SK-N-SH (cell line): ENCODE results near the gene NKAIN4. TPM values are rescaled to one million over a fixed set of nuclear protein-coding genes. Genes with fewer than 3 reads are reported as not detected.

Experiments
- CTCF ChIA-PET: fragments of 300-600, 350-600 bp; formaldehyde crosslinking; extraction: SDS; loops from one replicate; lab custom pipeline; 2021; lab: Yijun Ruan, JAX
- POLR2A ChIA-PET: fragments of 350-600 bp; sonication (Branson Sonifier 250); formaldehyde crosslinking; extraction: SDS; loops from one replicate; lab custom pipeline; 2020; ENCODE audit warnings: antibody characterized with exemption, inconsistent platforms; lab: Yijun Ruan, JAX
- DNase-seq: peaks from one replicate; pipeline ENCODE4 v3.0.0; 2012
- H2AFZ ChIP-seq: fragments of 200-600 bp; sonication (generic); 2 replicates; pipeline ENCODE4 v1.8.1; 2016; ENCODE audit warnings: antibody characterized with exemption, mild to moderate bottlenecking, low read depth
- H3F3A ChIP-seq: fragments of 200-600 bp; sonication (generic); replicated peaks from 2 replicates; pipeline ENCODE3; 2016; ENCODE audit warnings: antibody characterized with exemption, mild to moderate bottlenecking; ENCODE audit not compliant: insufficient read depth
- H3K27ac ChIP-seq, 2 experiments: fragments of 200-500 bp in 1 of 2; fragments of 200-600 bp in 1 of 2; sonication (Bioruptor generic) in 1 of 2; sonication (generic), shearing (Covaris generic) in 1 of 2; 2 replicates each; pipeline versions ENCODE4 v1.5.1 to v1.6.1; 2014 to 2016; ENCODE audit warnings: low read depth in 2 of 2, inconsistent platforms in 1 of 2, low read length in 1 of 2, mild to moderate bottlenecking in 1 of 2, mixed read lengths in 1 of 2
- H3K27me3 ChIP-seq: fragments of 200-600 bp; sonication (generic), shearing (Covaris generic); 2 replicates; pipeline ENCODE4 v1.6.1; 2016; ENCODE audit warnings: mixed run types; ENCODE audit not compliant: insufficient read depth
- H3K36me3 ChIP-seq, 2 experiments: fragments of 200-500 bp in 1 of 2; fragments of 200-600 bp in 1 of 2; sonication (Bioruptor generic) in 1 of 2; sonication (generic) in 1 of 2; replicated peaks in 1 of 2; 2 replicates each; pipeline versions ENCODE3 to v1.5.1; 2014 to 2016; ENCODE audit warnings: low read length in 1 of 2, mild to moderate bottlenecking in 1 of 2; ENCODE audit not compliant: insufficient read depth in 2 of 2, control insufficient read depth in 1 of 2
- H3K4me1 ChIP-seq, 2 experiments: fragments of 200-500 bp in 1 of 2; fragments of 200-600 bp in 1 of 2; sonication (Bioruptor generic) in 1 of 2; sonication (generic), shearing (Covaris generic) in 1 of 2; 2 replicates each; pipeline versions ENCODE4 v1.5.1 to v1.6.1; 2014 to 2016; ENCODE audit warnings: low read depth in 1 of 2, low read length in 1 of 2, mixed run types in 1 of 2; ENCODE audit not compliant: insufficient read depth in 2 of 2, control insufficient read depth in 1 of 2
- H3K4me2 ChIP-seq: fragments of 200-600 bp; sonication (generic), shearing (Covaris generic); 2 replicates; pipeline ENCODE4 v1.6.1; 2017; ENCODE audit warnings: mixed run types
- H3K4me3 ChIP-seq, 2 experiments: fragments of 200-500 bp in 1 of 2; fragments of 200-600 bp in 1 of 2; sonication (Bioruptor generic) in 1 of 2; sonication (generic), shearing (Covaris generic) in 1 of 2; 2 replicates each; pipeline versions ENCODE4 v1.5.1 to v1.8.1; 2014 to 2016; ENCODE audit warnings: low read depth in 2 of 2, inconsistent platforms in 1 of 2, low read length in 1 of 2, mild to moderate bottlenecking in 1 of 2, mixed read lengths in 1 of 2, moderate library complexity in 1 of 2
- H3K79me2 ChIP-seq: fragments of 200-600 bp; sonication (generic); 2 replicates; pipeline ENCODE4 v1.8.1; 2017; ENCODE audit warnings: mild to moderate bottlenecking; ENCODE audit not compliant: insufficient read depth
- H3K9ac ChIP-seq: fragments of 200-600 bp; sonication (generic); 2 replicates; pipeline ENCODE4 v1.6.1; 2017; ENCODE audit warnings: mixed run types
- H3K9me2 ChIP-seq: fragments of 200-600 bp; sonication (generic); 2 replicates; pipeline ENCODE4 v1.6.1; 2017; ENCODE audit warnings: mixed run types
- H3K9me3 ChIP-seq: fragments of 200-600 bp; sonication (generic); 2 replicates; pipeline ENCODE4 v1.6.1; 2017; ENCODE audit warnings: mixed run types, mild to moderate bottlenecking, moderate library complexity
- H4K20me1 ChIP-seq: fragments of 200-600 bp; sonication (generic); 2 replicates; pipeline ENCODE4 v1.6.1; 2017; ENCODE audit warnings: mild to moderate bottlenecking, mixed run types; ENCODE audit not compliant: insufficient read depth
- JUND ChIP-seq: IDR thresholded peaks from 2 replicates; pipeline ENCODE4 v1.4.0; 2012
- MEF2A ChIP-seq: IDR thresholded peaks from 2 replicates; pipeline ENCODE4 v1.4.0; 2012; ENCODE audit warnings: low read depth, borderline replicate concordance
- MXI1 ChIP-seq: IDR thresholded peaks from 2 replicates; pipeline ENCODE4 v1.6.1; 2012; ENCODE audit warnings: mild to moderate bottlenecking, low read depth, low read length, improper control_type of control experiment
- NFIC ChIP-seq: IDR thresholded peaks from 2 replicates; pipeline ENCODE4 v1.4.0; 2012; ENCODE audit warnings: borderline replicate concordance
- NRF1 ChIP-seq: IDR thresholded peaks from 2 replicates; pipeline ENCODE4 v1.6.1; 2012; ENCODE audit warnings: low read depth, mild to moderate bottlenecking, low read length
- RAD21 ChIP-seq: IDR thresholded peaks from 2 replicates; pipeline ENCODE4 v1.6.1; 2012; ENCODE audit warnings: mild to moderate bottlenecking, low read length
- SIN3A ChIP-seq: IDR thresholded peaks from 2 replicates; pipeline ENCODE4 v1.6.1; 2012; ENCODE audit warnings: low read depth, mild to moderate bottlenecking, low read length, moderate library complexity, borderline replicate concordance
- TCF12 ChIP-seq: IDR thresholded peaks from 2 replicates; pipeline ENCODE4 v1.4.0; 2012
- USF1 ChIP-seq: IDR thresholded peaks from 2 replicates; pipeline ENCODE4 v1.4.0; 2012; ENCODE audit warnings: low read depth, borderline replicate concordance
- YY1 ChIP-seq: IDR thresholded peaks from 2 replicates; pipeline ENCODE4 v1.4.0; 2012; ENCODE audit warnings: low read depth, mild to moderate bottlenecking
- ZBTB33 ChIP-seq: IDR thresholded peaks from 2 replicates; pipeline ENCODE4 v1.4.0; 2012; ENCODE audit warnings: low read depth, borderline replicate concordance
- WGBS: methylation state at CpG from one replicate; pipeline ENCODE4 v1.1.6; 2017; ENCODE audit warnings: low lambda C conversion rate; 5-methylcytosine and 5-hydroxymethylcytosine counted together
- polyA plus RNA-seq, 3 experiments: library from polyadenylated mRNA; depleted of rRNA; stranded (reverse); fragments of >200 nt; gene quantifications; 2 replicates each; pipeline ENCODE4 v1.2.3, GENCODE V29; 2012
- TF ChIP-seq, protein P1 (sequence below): fragments of 200-600 bp; sonication (generic); IDR thresholded peaks from 2 replicates; pipeline ENCODE4 v1.6.1; 2017; ENCODE audit warnings: antibody characterized with exemption, mild to moderate bottlenecking, moderate library complexity

Gene NKAIN4
- polyA plus RNA-seq, 1 of the 3 experiments (the other 2 are of a cell fraction), result not detected

- TF ChIP-seq, protein P1, sequence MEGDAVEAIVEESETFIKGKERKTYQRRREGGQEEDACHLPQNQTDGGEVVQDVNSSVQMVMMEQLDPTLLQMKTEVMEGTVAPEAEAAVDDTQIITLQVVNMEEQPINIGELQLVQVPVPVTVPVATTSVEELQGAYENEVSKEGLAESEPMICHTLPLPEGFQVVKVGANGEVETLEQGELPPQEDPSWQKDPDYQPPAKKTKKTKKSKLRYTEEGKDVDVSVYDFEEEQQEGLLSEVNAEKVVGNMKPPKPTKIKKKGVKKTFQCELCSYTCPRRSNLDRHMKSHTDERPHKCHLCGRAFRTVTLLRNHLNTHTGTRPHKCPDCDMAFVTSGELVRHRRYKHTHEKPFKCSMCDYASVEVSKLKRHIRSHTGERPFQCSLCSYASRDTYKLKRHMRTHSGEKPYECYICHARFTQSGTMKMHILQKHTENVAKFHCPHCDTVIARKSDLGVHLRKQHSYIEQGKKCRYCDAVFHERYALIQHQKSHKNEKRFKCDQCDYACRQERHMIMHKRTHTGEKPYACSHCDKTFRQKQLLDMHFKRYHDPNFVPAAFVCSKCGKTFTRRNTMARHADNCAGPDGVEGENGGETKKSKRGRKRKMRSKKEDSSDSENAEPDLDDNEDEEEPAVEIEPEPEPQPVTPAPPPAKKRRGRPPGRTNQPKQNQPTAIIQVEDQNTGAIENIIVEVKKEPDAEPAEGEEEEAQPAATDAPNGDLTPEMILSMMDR, result no peak
- TF ChIP-seq JUND (no peak), SIN3A (no peak), MXI1 (no peak), USF1 (no peak), MEF2A (no peak), RAD21 (no peak)
These were observed 18.0 kb downstream of the NKAIN4 start (continued) for GRCh38 chr20:63236116-63236837.

GRCh38 chr20:63235399-63235983, 18.8 kb downstream of the NKAIN4 start, which contains the start of gene BIRC7:
Gene BIRC7 (plus strand): TSS chr20:63235905. CDS start chr20:63236097, 192 bp downstream.
- Histone ChIP-seq H3K79me2 (no peaks in the 10 kb centered on the region), H4K20me1 (no peaks in the 10 kb centered on the region), H3K4me3 (no peak within 1 kb of the TSS), H3K9me2 (no peaks in the 10 kb centered on the region), H3K9ac (no peak within 1 kb of the TSS), H2AFZ (no peak within 1 kb of the TSS), H3K4me1 (peaks cover 4 to 5% of the 10 kb centered on the region in 2 experiments; a peak in 1 of 4 replicates), H3K36me3 (no peaks in the 10 kb centered on the region), H3K27me3 (no peaks in the 10 kb centered on the region), H3K9me3 (no peaks in the 10 kb centered on the region), H3F3A (no peaks in the 10 kb centered on the region), H3K4me2 (no peak within 1 kb of the TSS), H3K27ac (no peak within 1 kb of the TSS)
- TF ChIP-seq NFIC (no peak), TCF12 (no peak), ZBTB33 (no peak), YY1 (no peak), NRF1 (no peak), JUND (no peak)
- no peak for DNase-seq
- WGBS, result 70% methylated on average over 9 of the region's 17 CpGs
- ChIA-PET POLR2A (no interaction called here), CTCF (interaction anchor here (0.9 to 15.6 kb wide), 5 partner anchors 11 to 179 kb away, joined by 3 to 168 read pairs (median 4); partner anchors contain the start of gene NKAIN4)
